Measurements from ENCODE around the gene STARD9. TPM values are rescaled to one million over a fixed set of nuclear protein-coding genes. Genes with fewer than 3 reads are reported as not detected.
"Not testable (repeated sequence)": the region's sequence is repeated elsewhere in the genome, so short reads cannot be mapped to it uniquely, and the experiment has no call there.

The STARD9 gene
- total RNA-seq, 1 donor from 2014 or later = 35.1 TPM

DNA sequence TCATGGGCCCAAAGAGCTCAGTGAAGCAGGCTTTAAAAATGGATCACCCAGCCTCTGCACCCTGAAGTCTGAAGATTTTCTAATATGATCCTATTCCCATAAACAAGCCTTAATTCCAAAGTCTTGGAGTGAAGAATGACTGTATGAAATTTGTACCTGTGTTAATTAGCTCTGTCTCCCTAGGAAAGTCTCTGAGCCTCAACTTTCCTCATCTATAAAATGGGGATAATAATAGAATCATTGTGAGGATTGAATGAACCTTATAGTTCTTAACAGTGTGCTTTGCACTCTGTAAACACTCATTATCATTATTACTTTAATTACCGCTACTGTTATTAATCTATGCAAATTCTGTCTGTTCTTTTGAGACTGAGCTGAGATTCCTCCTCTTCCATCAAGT, 99.6 kb downstream of the STARD9 start:
- intact Hi-C loops (cut with DNase I) = no loop called here

DNA sequence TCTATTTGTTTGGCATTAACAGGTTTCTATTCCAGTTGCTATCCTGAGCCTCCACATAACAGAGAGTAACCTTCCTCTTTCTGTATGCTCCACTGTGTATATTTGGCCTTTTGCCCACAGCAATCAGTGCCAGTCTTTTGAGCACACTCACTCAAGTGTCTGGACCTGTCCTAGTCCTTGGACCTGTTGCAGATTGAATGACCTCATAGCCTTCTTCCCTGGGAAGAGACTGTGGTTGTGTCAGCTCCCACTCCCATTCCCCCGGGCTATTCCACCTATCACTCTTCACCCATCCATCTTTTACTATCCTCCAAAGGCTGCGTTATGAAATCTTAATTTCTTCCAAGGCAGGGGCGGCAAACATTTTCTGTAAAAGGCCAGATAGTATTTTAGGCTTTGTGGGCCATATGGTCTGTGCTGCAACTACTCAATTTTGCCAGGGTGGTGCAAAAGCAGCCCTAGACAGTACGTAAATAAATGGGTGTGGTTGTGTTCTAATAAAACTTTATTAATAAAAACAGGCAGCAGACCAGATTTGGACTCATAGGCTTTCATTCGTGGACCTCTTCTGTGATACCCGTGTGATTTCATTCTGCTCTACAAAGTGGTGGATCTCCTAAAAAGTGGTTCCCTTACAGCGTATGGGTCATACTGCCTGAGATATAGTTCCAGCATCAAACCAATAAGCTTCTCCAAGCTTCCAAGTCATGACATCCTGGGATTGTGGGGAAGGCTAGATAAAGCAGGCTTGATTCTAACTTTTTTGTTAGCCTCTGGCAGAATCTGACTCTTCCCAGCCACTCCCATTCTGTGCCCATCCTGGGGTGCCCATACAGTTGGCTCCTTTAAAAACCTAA, 104.1 kb downstream of the STARD9 start:
- no peak for TF ChIP-seq POLR2AphosphoS5 (IDR thresholded peaks at IDR 0.05; ENCODE audit: insufficient read depth in 1 of 2, low read depth in 1 of 2)
- no peak for TF ChIP-seq POLR2A (IDR thresholded peaks at IDR 0.05)
- Histone ChIP-seq H3K36me3 (peaks cover 0 to 47% of the 10 kb centered on the region in 2 donors), H3K27me3 (no peaks in the 10 kb centered on the region), H3K9me3 (no peaks in the 10 kb centered on the region), H3K4me1 (no peaks in the 10 kb centered on the region), H3K4me3 (no peak overlapping the region), H3K27ac (no peak overlapping the region)
- no peak for DNase-seq (ENCODE audit: extremely low spot score in 2 of 2)
- intact Hi-C loops (cut with DNase I) = no loop called here

More for the DNA sequence above, 99.6 kb downstream of the STARD9 start:
- no peaks in the 10 kb centered on the region for H3K27me3 ChIP-seq
- no peaks in the 10 kb centered on the region for H3K4me1 ChIP-seq
- no peak for TF ChIP-seq POLR2AphosphoS5 (IDR thresholded peaks at IDR 0.05; ENCODE audit: insufficient read depth in 1 of 2, low read depth in 1 of 2)
- no peak for TF ChIP-seq POLR2A (IDR thresholded peaks at IDR 0.05)
- TF ChIP-seq, protein P1, sequence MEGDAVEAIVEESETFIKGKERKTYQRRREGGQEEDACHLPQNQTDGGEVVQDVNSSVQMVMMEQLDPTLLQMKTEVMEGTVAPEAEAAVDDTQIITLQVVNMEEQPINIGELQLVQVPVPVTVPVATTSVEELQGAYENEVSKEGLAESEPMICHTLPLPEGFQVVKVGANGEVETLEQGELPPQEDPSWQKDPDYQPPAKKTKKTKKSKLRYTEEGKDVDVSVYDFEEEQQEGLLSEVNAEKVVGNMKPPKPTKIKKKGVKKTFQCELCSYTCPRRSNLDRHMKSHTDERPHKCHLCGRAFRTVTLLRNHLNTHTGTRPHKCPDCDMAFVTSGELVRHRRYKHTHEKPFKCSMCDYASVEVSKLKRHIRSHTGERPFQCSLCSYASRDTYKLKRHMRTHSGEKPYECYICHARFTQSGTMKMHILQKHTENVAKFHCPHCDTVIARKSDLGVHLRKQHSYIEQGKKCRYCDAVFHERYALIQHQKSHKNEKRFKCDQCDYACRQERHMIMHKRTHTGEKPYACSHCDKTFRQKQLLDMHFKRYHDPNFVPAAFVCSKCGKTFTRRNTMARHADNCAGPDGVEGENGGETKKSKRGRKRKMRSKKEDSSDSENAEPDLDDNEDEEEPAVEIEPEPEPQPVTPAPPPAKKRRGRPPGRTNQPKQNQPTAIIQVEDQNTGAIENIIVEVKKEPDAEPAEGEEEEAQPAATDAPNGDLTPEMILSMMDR (IDR thresholded peaks at IDR 0.05) = no peak
- H3K4me3 ChIP-seq = no peak overlapping the region
- no peak overlapping the region for H3K27ac ChIP-seq
- no peaks in the 10 kb centered on the region for H3K9me3 ChIP-seq
- peaks cover 0 to 32% of the 10 kb centered on the region in 2 donors for H3K36me3 ChIP-seq
- DNase-seq (ENCODE audit: extremely low spot score in 2 of 2) = no peak

DNA sequence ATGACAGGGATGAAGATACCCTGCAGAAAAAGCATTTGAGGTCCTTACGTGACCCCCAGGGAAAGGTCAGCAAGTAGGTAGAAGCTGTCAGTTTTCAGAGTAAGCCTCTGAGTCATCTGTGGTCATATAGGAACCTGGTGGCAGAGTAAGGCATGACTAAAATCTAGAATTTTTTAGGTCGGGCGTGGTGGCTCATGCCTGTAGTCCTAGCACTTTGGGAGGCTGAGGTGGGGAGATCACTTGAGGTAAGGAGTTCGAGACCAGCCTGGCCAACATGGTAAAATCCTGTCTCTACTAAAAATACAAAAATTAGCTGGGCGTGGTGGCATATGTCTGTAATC, 104.7 kb downstream of the STARD9 start:
- H3K4me1 ChIP-seq; DNase-seq (ENCODE audit: extremely low spot score in 2 of 2); intact Hi-C loops (cut with DNase I); H3K4me3 ChIP-seq; H3K27me3 ChIP-seq; H3K9me3 ChIP-seq: not testable (repeated sequence)
- Histone ChIP-seq H3K36me3 (peaks cover 0 to 47% of the 10 kb centered on the region in 2 donors), H3K27ac (peak overlapping the region; percentile 7)

DNA sequence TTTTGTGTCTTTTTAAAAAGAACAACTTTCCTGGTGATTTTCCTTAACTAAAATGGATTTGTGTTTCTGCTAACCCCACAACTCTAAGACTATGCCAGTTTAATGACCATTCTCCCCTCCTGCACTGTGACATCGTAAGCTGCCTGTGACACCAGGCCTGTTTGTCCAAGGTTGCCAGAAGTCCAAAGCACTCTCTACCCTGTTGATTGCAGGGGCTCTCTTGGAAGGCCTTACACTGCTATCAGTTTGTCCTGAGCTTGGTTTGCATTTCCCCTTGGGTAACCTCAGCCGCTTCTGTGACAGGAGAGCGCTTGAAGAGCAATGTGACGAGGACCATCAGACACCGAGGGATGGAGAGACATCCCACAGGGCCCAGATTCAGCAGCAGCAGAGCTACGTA, 105.7 kb downstream of the STARD9 start:
- Histone ChIP-seq H3K4me1 (no peaks in the 10 kb centered on the region), H3K9me3 (no peaks in the 10 kb centered on the region), H3K36me3 (peaks cover 0 to 46% of the 10 kb centered on the region in 2 donors), H3K27me3 (no peaks in the 10 kb centered on the region), H3K27ac (no peak overlapping the region), H3K4me3 (no peak overlapping the region)
- TF ChIP-seq POLR2AphosphoS5 (IDR thresholded peaks at IDR 0.05; ENCODE audit: insufficient read depth in 1 of 2, low read depth in 1 of 2) = no peak
- TF ChIP-seq, protein P1 (IDR thresholded peaks at IDR 0.05) = no peak
- no peak for TF ChIP-seq POLR2A (IDR thresholded peaks at IDR 0.05)
- no peak for DNase-seq (ENCODE audit: extremely low spot score in 2 of 2)
- intact Hi-C loops (cut with DNase I) = no loop called here

DNA sequence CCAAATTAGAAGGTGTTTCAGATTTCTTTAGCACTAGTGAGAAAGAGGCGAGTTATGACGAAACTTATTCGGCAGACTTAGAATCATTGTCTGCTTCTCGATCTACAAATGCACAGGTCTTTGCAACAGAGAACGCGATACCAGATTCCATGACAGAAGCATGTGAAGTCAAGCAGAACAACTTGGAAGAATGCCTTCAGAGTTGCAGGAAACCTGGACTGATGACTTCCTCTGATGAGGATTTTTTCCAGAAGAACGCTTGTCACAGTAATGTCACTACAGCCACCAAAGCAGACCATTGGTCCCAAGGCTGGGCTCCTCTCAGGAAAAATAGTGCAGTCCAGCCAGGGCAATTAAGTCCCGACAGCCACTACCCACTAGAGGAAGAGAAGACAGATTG, 110.9 kb downstream of the STARD9 start:
- no peaks in the 10 kb centered on the region for H3K27me3 ChIP-seq
- H3K4me1 ChIP-seq = no peaks in the 10 kb centered on the region
- H3K9me3 ChIP-seq = no peaks in the 10 kb centered on the region
- DNase-seq (ENCODE audit: extremely low spot score in 2 of 2) = no peak
- H3K4me3 ChIP-seq = no peak overlapping the region
- no peak overlapping the region for H3K27ac ChIP-seq
- peaks cover 0 to 32% of the 10 kb centered on the region in 2 donors for H3K36me3 ChIP-seq
- no peak for TF ChIP-seq POLR2AphosphoS5 (IDR thresholded peaks at IDR 0.05; ENCODE audit: insufficient read depth in 1 of 2, low read depth in 1 of 2)
- intact Hi-C loops (cut with DNase I) = no loop called here

DNA sequence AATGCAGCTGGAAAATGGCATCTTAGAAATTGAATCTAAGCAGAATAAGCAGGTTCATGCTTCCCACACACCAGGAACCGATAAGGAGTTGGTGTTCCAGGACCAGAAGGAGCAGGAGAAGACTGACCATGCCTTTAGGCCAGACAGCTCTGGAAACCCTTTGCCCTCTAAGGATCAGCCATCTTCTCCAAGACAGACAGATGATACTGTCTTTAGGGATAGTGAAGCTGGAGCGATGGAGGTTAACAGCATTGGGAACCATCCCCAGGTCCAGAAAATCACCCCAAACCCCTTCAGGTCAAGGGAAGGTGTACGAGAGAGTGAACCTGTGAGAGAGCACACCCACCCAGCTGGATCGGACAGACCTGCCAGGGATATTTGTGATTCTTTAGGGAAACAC, 112.3 kb downstream of the STARD9 start:
- TF ChIP-seq, protein P1 (IDR thresholded peaks at IDR 0.05) = no peak
- TF ChIP-seq POLR2AphosphoS5 (IDR thresholded peaks at IDR 0.05; ENCODE audit: insufficient read depth in 1 of 2, low read depth in 1 of 2) (no peak), POLR2A (IDR thresholded peaks at IDR 0.05) (no peak)
- H3K4me1 ChIP-seq = no peaks in the 10 kb centered on the region
- intact Hi-C loops (cut with DNase I) = no loop called here
- H3K9me3 ChIP-seq = no peaks in the 10 kb centered on the region
- H3K36me3 ChIP-seq = peaks cover 0 to 31% of the 10 kb centered on the region in 2 donors
- H3K27ac ChIP-seq = no peak overlapping the region
- no peak overlapping the region for H3K4me3 ChIP-seq
- no peak for DNase-seq (ENCODE audit: extremely low spot score in 2 of 2)
- no peaks in the 10 kb centered on the region for H3K27me3 ChIP-seq
